SK-N-SH (cell line): ENCODE results near the gene NUDT1. TPM values are rescaled to one million over a fixed set of nuclear protein-coding genes. Genes with fewer than 3 reads are reported as not detected.

Source experiments
- CTCF ChIA-PET: fragments of 300-600, 350-600 bp; formaldehyde crosslinking; extraction: SDS; loops from one replicate; lab custom pipeline; 2021; lab: Yijun Ruan, JAX
- POLR2A ChIA-PET: fragments of 350-600 bp; sonication (Branson Sonifier 250); formaldehyde crosslinking; extraction: SDS; loops from one replicate; lab custom pipeline; 2020; ENCODE audit warnings: antibody characterized with exemption, inconsistent platforms; lab: Yijun Ruan, JAX
- DNase-seq: peaks from one replicate; pipeline ENCODE4 v3.0.0; 2012
- H2AFZ ChIP-seq: fragments of 200-600 bp; sonication (generic); 2 replicates; pipeline ENCODE4 v1.8.1; 2016; ENCODE audit warnings: antibody characterized with exemption, mild to moderate bottlenecking, low read depth
- H3F3A ChIP-seq: fragments of 200-600 bp; sonication (generic); replicated peaks from 2 replicates; pipeline ENCODE3; 2016; ENCODE audit warnings: antibody characterized with exemption, mild to moderate bottlenecking; ENCODE audit not compliant: insufficient read depth
- H3K27ac ChIP-seq, 2 experiments: fragments of 200-500 bp in 1 of 2; fragments of 200-600 bp in 1 of 2; sonication (Bioruptor generic) in 1 of 2; sonication (generic), shearing (Covaris generic) in 1 of 2; 2 replicates each; pipeline versions ENCODE4 v1.5.1 to v1.6.1; 2014 to 2016; ENCODE audit warnings: low read depth in 2 of 2, inconsistent platforms in 1 of 2, low read length in 1 of 2, mild to moderate bottlenecking in 1 of 2, mixed read lengths in 1 of 2
- H3K27me3 ChIP-seq: fragments of 200-600 bp; sonication (generic), shearing (Covaris generic); 2 replicates; pipeline ENCODE4 v1.6.1; 2016; ENCODE audit warnings: mixed run types; ENCODE audit not compliant: insufficient read depth
- H3K36me3 ChIP-seq, 2 experiments: fragments of 200-500 bp in 1 of 2; fragments of 200-600 bp in 1 of 2; sonication (Bioruptor generic) in 1 of 2; sonication (generic) in 1 of 2; replicated peaks in 1 of 2; 2 replicates each; pipeline versions ENCODE3 to v1.5.1; 2014 to 2016; ENCODE audit warnings: low read length in 1 of 2, mild to moderate bottlenecking in 1 of 2; ENCODE audit not compliant: insufficient read depth in 2 of 2, control insufficient read depth in 1 of 2
- H3K4me1 ChIP-seq, 2 experiments: fragments of 200-500 bp in 1 of 2; fragments of 200-600 bp in 1 of 2; sonication (Bioruptor generic) in 1 of 2; sonication (generic), shearing (Covaris generic) in 1 of 2; 2 replicates each; pipeline versions ENCODE4 v1.5.1 to v1.6.1; 2014 to 2016; ENCODE audit warnings: low read depth in 1 of 2, low read length in 1 of 2, mixed run types in 1 of 2; ENCODE audit not compliant: insufficient read depth in 2 of 2, control insufficient read depth in 1 of 2
- H3K4me2 ChIP-seq: fragments of 200-600 bp; sonication (generic), shearing (Covaris generic); 2 replicates; pipeline ENCODE4 v1.6.1; 2017; ENCODE audit warnings: mixed run types
- H3K4me3 ChIP-seq, 2 experiments: fragments of 200-500 bp in 1 of 2; fragments of 200-600 bp in 1 of 2; sonication (Bioruptor generic) in 1 of 2; sonication (generic), shearing (Covaris generic) in 1 of 2; 2 replicates each; pipeline versions ENCODE4 v1.5.1 to v1.8.1; 2014 to 2016; ENCODE audit warnings: low read depth in 2 of 2, inconsistent platforms in 1 of 2, low read length in 1 of 2, mild to moderate bottlenecking in 1 of 2, mixed read lengths in 1 of 2, moderate library complexity in 1 of 2
- H3K79me2 ChIP-seq: fragments of 200-600 bp; sonication (generic); 2 replicates; pipeline ENCODE4 v1.8.1; 2017; ENCODE audit warnings: mild to moderate bottlenecking; ENCODE audit not compliant: insufficient read depth
- H3K9ac ChIP-seq: fragments of 200-600 bp; sonication (generic); 2 replicates; pipeline ENCODE4 v1.6.1; 2017; ENCODE audit warnings: mixed run types
- H3K9me2 ChIP-seq: fragments of 200-600 bp; sonication (generic); 2 replicates; pipeline ENCODE4 v1.6.1; 2017; ENCODE audit warnings: mixed run types
- H3K9me3 ChIP-seq: fragments of 200-600 bp; sonication (generic); 2 replicates; pipeline ENCODE4 v1.6.1; 2017; ENCODE audit warnings: mixed run types, mild to moderate bottlenecking, moderate library complexity
- H4K20me1 ChIP-seq: fragments of 200-600 bp; sonication (generic); 2 replicates; pipeline ENCODE4 v1.6.1; 2017; ENCODE audit warnings: mild to moderate bottlenecking, mixed run types; ENCODE audit not compliant: insufficient read depth
- CHD2 ChIP-seq: fragments of 150-350 bp; IDR thresholded peaks from 2 replicates; pipeline ENCODE4 v1.6.1; 2018; ENCODE audit warnings: low read length; ENCODE audit not compliant: partially characterized antibody
- ELF1 ChIP-seq: IDR thresholded peaks from 2 replicates; pipeline ENCODE4 v1.4.0; 2012
- EP300 ChIP-seq, 2 experiments: IDR thresholded peaks; 2 replicates each; pipeline versions ENCODE4 v1.4.0 to v1.6.1; 2012; ENCODE audit warnings: borderline replicate concordance in 1 of 2, low read depth in 1 of 2, low read length in 1 of 2
- EZH2phosphoT487 ChIP-seq: fragments of 200-600 bp; sonication (generic); IDR thresholded peaks from 2 replicates; pipeline ENCODE4 v1.6.1; 2017; ENCODE audit warnings: low read depth, mixed run types, mild to moderate bottlenecking, antibody characterized with exemption, moderate library complexity, borderline replicate concordance
- GABPA ChIP-seq: IDR thresholded peaks from 2 replicates; pipeline ENCODE4 v1.4.0; 2012; ENCODE audit warnings: low read depth, mild to moderate bottlenecking
- GATA2 ChIP-seq: sonication (generic); formaldehyde crosslinking; IDR thresholded peaks from 2 replicates; pipeline ENCODE4 v1.5.0; 2020; ENCODE audit warnings: mild to moderate bottlenecking, missing genetic modification reagents
- JUND ChIP-seq: IDR thresholded peaks from 2 replicates; pipeline ENCODE4 v1.4.0; 2012
- MAX ChIP-seq: IDR thresholded peaks from 2 replicates; pipeline ENCODE4 v1.4.0; 2012; ENCODE audit warnings: low read depth
- MEF2A ChIP-seq: IDR thresholded peaks from 2 replicates; pipeline ENCODE4 v1.4.0; 2012; ENCODE audit warnings: low read depth, borderline replicate concordance
- MXI1 ChIP-seq: IDR thresholded peaks from 2 replicates; pipeline ENCODE4 v1.6.1; 2012; ENCODE audit warnings: mild to moderate bottlenecking, low read depth, low read length, improper control_type of control experiment
- PBX3 ChIP-seq: IDR thresholded peaks from 2 replicates; pipeline ENCODE4; 2012
- POLR2AphosphoS5 ChIP-seq: IDR thresholded peaks from 2 replicates; pipeline ENCODE4 v1.6.1; 2012; ENCODE audit warnings: low read depth, low read length
- RCOR1 ChIP-seq: fragments of 150-350 bp; IDR thresholded peaks from 2 replicates; pipeline ENCODE4 v1.6.1; 2017; ENCODE audit warnings: antibody characterized with exemption, low read length
- RXRA ChIP-seq: IDR thresholded peaks from 2 replicates; pipeline ENCODE4 v1.4.0; 2012; ENCODE audit warnings: low read depth, mild to moderate bottlenecking, borderline replicate concordance
- SMC3 ChIP-seq: IDR thresholded peaks from 2 replicates; pipeline ENCODE4 v1.6.1; 2012; ENCODE audit warnings: low read depth, low read length, improper control_type of control experiment
- TAF1 ChIP-seq: IDR thresholded peaks from 2 replicates; pipeline ENCODE4 v1.6.1; 2012; ENCODE audit warnings: low read depth, mild to moderate bottlenecking, low read length, moderate library complexity, borderline replicate concordance
- YY1 ChIP-seq: IDR thresholded peaks from 2 replicates; pipeline ENCODE4 v1.4.0; 2012; ENCODE audit warnings: low read depth, mild to moderate bottlenecking
- ZBTB33 ChIP-seq: IDR thresholded peaks from 2 replicates; pipeline ENCODE4 v1.4.0; 2012; ENCODE audit warnings: low read depth, borderline replicate concordance
- WGBS: methylation state at CpG from one replicate; pipeline ENCODE4 v1.1.6; 2017; ENCODE audit warnings: low lambda C conversion rate; 5-methylcytosine and 5-hydroxymethylcytosine counted together
- polyA plus RNA-seq, 3 experiments: library from polyadenylated mRNA; depleted of rRNA; stranded (reverse); fragments of >200 nt; gene quantifications; 2 replicates each; pipeline ENCODE4 v1.2.3, GENCODE V29; 2012
- TF ChIP-seq, protein P1 (sequence below): fragments of 150-350 bp; IDR thresholded peaks from 2 replicates; pipeline ENCODE4 v1.6.1; 2016; ENCODE audit warnings: mild to moderate bottlenecking, low read depth, low read length
- TF ChIP-seq, protein P2 (sequence below): IDR thresholded peaks from 2 replicates; pipeline ENCODE4 v1.4.0; 2012; ENCODE audit warnings: low read depth, borderline replicate concordance

The NUDT1 gene
- polyA plus RNA-seq, 1 of the 3 experiments (the other 2 are of a cell fraction) = 98.1 TPM

DNA sequence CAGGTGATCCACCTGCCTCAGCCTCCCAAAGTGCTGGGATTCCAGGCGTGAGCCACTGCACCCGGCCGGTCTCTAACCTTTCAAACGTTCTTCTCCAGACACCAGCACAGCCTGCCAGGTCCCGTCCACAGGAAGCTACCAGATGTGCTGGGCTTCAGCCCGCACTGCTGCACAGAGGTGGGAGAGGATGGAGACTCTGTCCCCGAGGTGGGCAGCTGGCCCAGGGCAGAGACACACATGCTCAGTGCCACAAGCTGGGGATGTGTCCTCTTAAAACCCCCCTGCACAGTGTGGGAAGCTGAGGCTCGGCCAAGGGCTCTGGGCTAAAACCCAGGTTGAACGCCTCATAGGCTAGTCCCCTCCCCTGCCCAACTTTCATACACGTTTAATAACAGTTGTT, 9.4 kb downstream of the NUDT1 start:
- DNase-seq = peak; percentile 42
- H4K20me1 ChIP-seq = no peaks in the 10 kb centered on the region
- ChIA-PET POLR2A (interaction anchor here (0.8 kb wide), 1 partner anchor 9 kb away, joined by 3 read pairs; the partner anchor contains the start of genes MRM2 and NUDT1), CTCF (interaction anchor here (1.1 to 2.3 kb wide), 2 partner anchors 10 to 97 kb away, joined by 5 to 14 read pairs; partner anchors contain the start of genes MRM2 and NUDT1)
- H3K79me2 ChIP-seq = no peaks in the 10 kb centered on the region; the same call in 1 of the 2 replicates
- H3K9me2 ChIP-seq = no peaks in the 10 kb centered on the region
- H3K4me3 ChIP-seq = no peak overlapping the region
- H3K9ac ChIP-seq = no peak overlapping the region
- peaks cover 5 to 16% of the 10 kb centered on the region in 2 experiments; a peak in 3 of 4 replicates for H3K4me1 ChIP-seq
- peaks cover 32% of the 10 kb centered on the region for H3F3A ChIP-seq
- H2AFZ ChIP-seq = no peak overlapping the region
- H3K27ac ChIP-seq = no peak overlapping the region; a peak in 1 of 4 replicates
- H3K27me3 ChIP-seq = no peaks in the 10 kb centered on the region
- H3K9me3 ChIP-seq = no peaks in the 10 kb centered on the region
- no peak for TF ChIP-seq MEF2A
- TF ChIP-seq TAF1 = no peak
- TF ChIP-seq, protein P1, sequence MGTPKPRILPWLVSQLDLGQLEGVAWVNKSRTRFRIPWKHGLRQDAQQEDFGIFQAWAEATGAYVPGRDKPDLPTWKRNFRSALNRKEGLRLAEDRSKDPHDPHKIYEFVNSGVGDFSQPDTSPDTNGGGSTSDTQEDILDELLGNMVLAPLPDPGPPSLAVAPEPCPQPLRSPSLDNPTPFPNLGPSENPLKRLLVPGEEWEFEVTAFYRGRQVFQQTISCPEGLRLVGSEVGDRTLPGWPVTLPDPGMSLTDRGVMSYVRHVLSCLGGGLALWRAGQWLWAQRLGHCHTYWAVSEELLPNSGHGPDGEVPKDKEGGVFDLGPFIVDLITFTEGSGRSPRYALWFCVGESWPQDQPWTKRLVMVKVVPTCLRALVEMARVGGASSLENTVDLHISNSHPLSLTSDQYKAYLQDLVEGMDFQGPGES = no peak
- no peak for TF ChIP-seq ELF1
- TF ChIP-seq POLR2AphosphoS5 = no peak
- TF ChIP-seq MAX = no peak
- no peak for TF ChIP-seq GATA2 (CRISPR knock-in tag)
- TF ChIP-seq GABPA = no peak
- TF ChIP-seq EP300 (IDR thresholded peaks at IDR 0.05; ENCODE audit: borderline replicate concordance in 1 of 2, low read depth in 1 of 2, low read length in 1 of 2) = no peak
- no peak for TF ChIP-seq JUND
- no peak for TF ChIP-seq RCOR1
- TF ChIP-seq EZH2phosphoT487 = no peak
- no peak for TF ChIP-seq MXI1
- TF ChIP-seq CHD2 = no peak
- TF ChIP-seq YY1 = no peak
- TF ChIP-seq, protein P2, sequence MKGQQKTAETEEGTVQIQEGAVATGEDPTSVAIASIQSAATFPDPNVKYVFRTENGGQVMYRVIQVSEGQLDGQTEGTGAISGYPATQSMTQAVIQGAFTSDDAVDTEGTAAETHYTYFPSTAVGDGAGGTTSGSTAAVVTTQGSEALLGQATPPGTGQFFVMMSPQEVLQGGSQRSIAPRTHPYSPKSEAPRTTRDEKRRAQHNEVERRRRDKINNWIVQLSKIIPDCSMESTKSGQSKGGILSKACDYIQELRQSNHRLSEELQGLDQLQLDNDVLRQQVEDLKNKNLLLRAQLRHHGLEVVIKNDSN = no peak
- no peak for TF ChIP-seq PBX3
- TF ChIP-seq ZBTB33 = no peak
- no peak for TF ChIP-seq RXRA
- no peak for TF ChIP-seq SMC3
- 86% methylated on average over 8 of the region's 10 CpGs for WGBS
- H3K36me3 ChIP-seq = peaks cover 0 to 10% of the 10 kb centered on the region in 2 experiments
- H3K4me2 ChIP-seq = no peak overlapping the region
